ENCODE data around the gene KRTAP10-8.

GRCh38 chr21:44625756-44626155, 13.9 kb downstream of the KRTAP10-8 start:
- TF ChIP-seq, protein P1, sequence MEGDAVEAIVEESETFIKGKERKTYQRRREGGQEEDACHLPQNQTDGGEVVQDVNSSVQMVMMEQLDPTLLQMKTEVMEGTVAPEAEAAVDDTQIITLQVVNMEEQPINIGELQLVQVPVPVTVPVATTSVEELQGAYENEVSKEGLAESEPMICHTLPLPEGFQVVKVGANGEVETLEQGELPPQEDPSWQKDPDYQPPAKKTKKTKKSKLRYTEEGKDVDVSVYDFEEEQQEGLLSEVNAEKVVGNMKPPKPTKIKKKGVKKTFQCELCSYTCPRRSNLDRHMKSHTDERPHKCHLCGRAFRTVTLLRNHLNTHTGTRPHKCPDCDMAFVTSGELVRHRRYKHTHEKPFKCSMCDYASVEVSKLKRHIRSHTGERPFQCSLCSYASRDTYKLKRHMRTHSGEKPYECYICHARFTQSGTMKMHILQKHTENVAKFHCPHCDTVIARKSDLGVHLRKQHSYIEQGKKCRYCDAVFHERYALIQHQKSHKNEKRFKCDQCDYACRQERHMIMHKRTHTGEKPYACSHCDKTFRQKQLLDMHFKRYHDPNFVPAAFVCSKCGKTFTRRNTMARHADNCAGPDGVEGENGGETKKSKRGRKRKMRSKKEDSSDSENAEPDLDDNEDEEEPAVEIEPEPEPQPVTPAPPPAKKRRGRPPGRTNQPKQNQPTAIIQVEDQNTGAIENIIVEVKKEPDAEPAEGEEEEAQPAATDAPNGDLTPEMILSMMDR (IDR thresholded peaks at IDR 0.05 in 4 of 5, conservative IDR thresholded peaks at IDR 0.05 in 1 of 5): no peak
- no peak for TF ChIP-seq POLR2A (IDR thresholded peaks at IDR 0.05)

All from gastrocnemius medialis (tissue), 4 donors.